CD14-positive monocyte (primary cell): ENCODE data around the gene AATK. TPM values are rescaled to one million over a fixed set of nuclear protein-coding genes. Genes with fewer than 3 reads are reported as not detected.

ENCODE experiments used
- DNase-seq, 3 donors: peaks; one replicate each; pipeline ENCODE4 v3.0.0-alpha.2; 2011 to 2022
- H2AFZ ChIP-seq: 2 replicates; pipeline ENCODE4 v1.6.0; 2012; ENCODE audit warnings: mild to moderate bottlenecking, low read depth, low read length, inconsistent platforms; ENCODE audit not compliant: insufficient read depth, poor library complexity, severe bottlenecking
- H3K27ac ChIP-seq, 2 donors: 1 replicate in 1 of 2; 2 replicates in 1 of 2; pipeline ENCODE4 v1.5.1; 2012 to 2013; ENCODE audit warnings: low read length in 2 of 2, control low read depth in 1 of 2, inconsistent platforms in 1 of 2, low read depth in 1 of 2, mild to moderate bottlenecking in 1 of 2
- H3K27me3 ChIP-seq, 2 donors: one replicate each; pipeline versions ENCODE4 v1.6.0 to v1.6.1; 2011 to 2013; ENCODE audit warnings: low read length in 2 of 2; ENCODE audit not compliant: control insufficient read depth in 2 of 2, insufficient read depth in 2 of 2
- H3K36me3 ChIP-seq, 2 donors: replicated peaks in 1 of 2; 1 replicate in 1 of 2; 2 replicates in 1 of 2; pipeline versions ENCODE4 v1.5.1 to v1.6.1; 2012 to 2013; ENCODE audit warnings: low read length in 2 of 2, control low read depth in 1 of 2, inconsistent platforms in 1 of 2, mild to moderate bottlenecking in 1 of 2; ENCODE audit not compliant: insufficient read depth in 2 of 2, control insufficient read depth in 1 of 2
- H3K4me1 ChIP-seq, 2 donors: 1 replicate in 1 of 2; 2 replicates in 1 of 2; pipeline versions ENCODE4 v1.5.1 to v1.6.1; 2012 to 2013; ENCODE audit warnings: low read length in 2 of 2, control low read depth in 1 of 2, inconsistent platforms in 1 of 2, mild to moderate bottlenecking in 1 of 2, moderate library complexity in 1 of 2; ENCODE audit not compliant: insufficient read depth in 2 of 2, control insufficient read depth in 1 of 2
- H3K4me2 ChIP-seq: replicated peaks from 2 replicates; pipeline ENCODE3; 2012; ENCODE audit warnings: low read length, moderate library complexity, mild to moderate bottlenecking; ENCODE audit not compliant: poor library complexity, severe bottlenecking; ENCODE audit errors: extremely low read depth
- H3K4me3 ChIP-seq, 3 experiments: fragments of 200-600 bp in 1 of 3; sonication (generic) in 1 of 3; replicated peaks in 1 of 3; 1 replicate in 2 of 3; 2 replicates in 1 of 3; pipeline ENCODE4 v1.5.1; 2011 to 2013; ENCODE audit warnings: low read length in 3 of 3, mild to moderate bottlenecking in 3 of 3, control low read depth in 2 of 3, low read depth in 2 of 3, inconsistent platforms in 1 of 3, moderate library complexity in 1 of 3
- H3K79me2 ChIP-seq: 2 replicates; pipeline ENCODE4 v1.6.0; 2012; ENCODE audit warnings: mild to moderate bottlenecking, control low read depth, inconsistent platforms, low read length, moderate library complexity; ENCODE audit not compliant: insufficient read depth
- H3K9ac ChIP-seq: 2 replicates; pipeline ENCODE4 v1.6.0; 2017; ENCODE audit warnings: low read length, mild to moderate bottlenecking; ENCODE audit not compliant: insufficient read depth, poor library complexity, severe bottlenecking
- H3K9me3 ChIP-seq, 2 donors: replicated peaks in 1 of 2; 1 replicate in 1 of 2; 2 replicates in 1 of 2; pipeline versions ENCODE4 v1.5.1 to v1.6.1; 2012 to 2013; ENCODE audit warnings: low read length in 2 of 2, control low read depth in 1 of 2; ENCODE audit not compliant: control insufficient read depth in 1 of 2, insufficient read depth in 1 of 2
- H4K20me1 ChIP-seq: 2 replicates; pipeline ENCODE4 v1.6.0; 2012; ENCODE audit warnings: mild to moderate bottlenecking, low read length, control low read depth, moderate library complexity; ENCODE audit not compliant: insufficient read depth
- H3K27ac Mint-ChIP-seq, 7 donors: one replicate each; pipeline ENCODE4 v1.8.0; 2020; ENCODE audit warnings: mild to moderate bottlenecking in 7 of 7, mixed read lengths in 7 of 7, moderate library complexity in 6 of 7, inconsistent platforms in 2 of 7
- H3K27me3 Mint-ChIP-seq, 3 donors: one replicate each; pipeline ENCODE4 v1.8.0; 2021 to 2022; ENCODE audit warnings: low read depth in 3 of 3, mild to moderate bottlenecking in 3 of 3, mixed read lengths in 3 of 3, moderate library complexity in 3 of 3, inconsistent platforms in 1 of 3
- H3K36me3 Mint-ChIP-seq, 2 donors: one replicate each; pipeline ENCODE4 v1.8.0; 2020; ENCODE audit warnings: mixed read lengths in 2 of 2, inconsistent platforms in 1 of 2, mild to moderate bottlenecking in 1 of 2
- H3K4me1 Mint-ChIP-seq: one replicate; pipeline ENCODE4 v1.8.0; 2020; ENCODE audit warnings: mild to moderate bottlenecking, mixed read lengths
- H3K4me3 Mint-ChIP-seq, 2 donors: one replicate each; pipeline ENCODE4 v1.8.0; 2020; ENCODE audit warnings: mild to moderate bottlenecking in 2 of 2, mixed read lengths in 2 of 2, moderate library complexity in 1 of 2
- H3K9me3 Mint-ChIP-seq, 7 donors: one replicate each; pipeline ENCODE4 v1.8.0; 2020 to 2022; ENCODE audit warnings: mixed read lengths in 7 of 7, mild to moderate bottlenecking in 6 of 7, moderate library complexity in 6 of 7, inconsistent platforms in 2 of 7
- WGBS: methylation state at CpG from one replicate; pipeline ENCODE4 v1.1.5; 2013; ENCODE audit warnings: missing lambda C conversion rate; ENCODE audit not compliant: insufficient coverage; 5-methylcytosine and 5-hydroxymethylcytosine counted together
- intact Hi-C, 2 donors: fragments of 100-400 bp; cut with micrococcal nuclease; formaldehyde crosslinking; loops; one replicate each; pipeline versions ENCODE4 v1.15.0 to v1.15.1; 2023
- polyA plus RNA-seq, 3 donors: library from polyadenylated mRNA; depleted of rRNA in 1 of 3; unstranded in 2 of 3; stranded (reverse) in 1 of 3; fragments of 300-500 nt in 2 of 3; fragments of >200 nt in 1 of 3; fragmentation: Illumina TruSeq in 2 of 3; gene quantifications; 1 replicate in 2 of 3; 2 replicates in 1 of 3; pipeline ENCODE4 v1.2.3, GENCODE V29; 2012 to 2021
- TF ChIP-seq, protein P1 (sequence below): fragments of 200-600 bp; IDR thresholded peaks from one replicate; pipeline ENCODE4 v1.8.0; 2022; ENCODE audit warnings: antibody characterized with exemption, mild to moderate bottlenecking

The AATK gene
- polyA plus RNA-seq, 3 donors, result 0.93 to 15.3 (median 2.0) TPM

DNA sequence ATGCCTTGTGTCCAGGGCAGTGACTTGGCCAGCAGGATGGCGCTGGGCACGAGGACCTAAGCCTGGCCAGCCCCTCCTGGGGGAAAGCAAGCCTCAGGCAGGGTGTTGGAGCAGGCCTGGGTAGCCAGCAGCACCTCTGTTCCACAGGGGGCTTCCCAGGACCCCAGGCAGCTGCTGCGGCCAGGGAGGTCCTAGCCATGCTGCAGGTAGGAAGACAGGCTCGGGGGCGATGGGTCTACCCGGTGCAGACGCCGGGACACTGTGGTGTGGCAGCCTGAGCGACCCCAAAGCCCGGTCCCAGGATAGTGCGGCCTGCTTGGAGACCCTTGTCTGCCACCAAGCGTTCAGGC is 22.4 kb upstream of the AATK start:
- no peak for DNase-seq
- Histone ChIP-seq H3K9ac (no peak overlapping the region), H3K9me3 (peaks cover 0 to 3% of the 10 kb centered on the region in 2 donors), H3K4me3 (no peak overlapping the region), H3K79me2 (no peaks in the 10 kb centered on the region), H4K20me1 (no peaks in the 10 kb centered on the region), H3K27me3 (peaks cover 0 to 17% of the 10 kb centered on the region in 2 donors), H2AFZ (no peak overlapping the region), H3K4me2 (no peak overlapping the region), H3K36me3 (peaks cover 0 to 3% of the 10 kb centered on the region in 2 donors), H3K27ac (no peak overlapping the region), H3K4me1 (no peaks in the 10 kb centered on the region)
- H3K4me3 Mint-ChIP-seq, result no peak overlapping the region
- H3K36me3 Mint-ChIP-seq, result peaks cover 0 to 12% of the 10 kb centered on the region in 2 donors
- peaks cover 12 to 22% (median 14%) of the 10 kb centered on the region in 3 donors for H3K27me3 Mint-ChIP-seq
- H3K27ac Mint-ChIP-seq, result no peak overlapping the region
- TF ChIP-seq, protein P1, sequence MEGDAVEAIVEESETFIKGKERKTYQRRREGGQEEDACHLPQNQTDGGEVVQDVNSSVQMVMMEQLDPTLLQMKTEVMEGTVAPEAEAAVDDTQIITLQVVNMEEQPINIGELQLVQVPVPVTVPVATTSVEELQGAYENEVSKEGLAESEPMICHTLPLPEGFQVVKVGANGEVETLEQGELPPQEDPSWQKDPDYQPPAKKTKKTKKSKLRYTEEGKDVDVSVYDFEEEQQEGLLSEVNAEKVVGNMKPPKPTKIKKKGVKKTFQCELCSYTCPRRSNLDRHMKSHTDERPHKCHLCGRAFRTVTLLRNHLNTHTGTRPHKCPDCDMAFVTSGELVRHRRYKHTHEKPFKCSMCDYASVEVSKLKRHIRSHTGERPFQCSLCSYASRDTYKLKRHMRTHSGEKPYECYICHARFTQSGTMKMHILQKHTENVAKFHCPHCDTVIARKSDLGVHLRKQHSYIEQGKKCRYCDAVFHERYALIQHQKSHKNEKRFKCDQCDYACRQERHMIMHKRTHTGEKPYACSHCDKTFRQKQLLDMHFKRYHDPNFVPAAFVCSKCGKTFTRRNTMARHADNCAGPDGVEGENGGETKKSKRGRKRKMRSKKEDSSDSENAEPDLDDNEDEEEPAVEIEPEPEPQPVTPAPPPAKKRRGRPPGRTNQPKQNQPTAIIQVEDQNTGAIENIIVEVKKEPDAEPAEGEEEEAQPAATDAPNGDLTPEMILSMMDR, result no peak
- WGBS, result 98% methylated on average over 12 of the region's 12 CpGs
- H3K9me3 Mint-ChIP-seq, result peaks cover 0 to 6% (median 0%) of the 10 kb centered on the region in 7 donors
- peaks cover 2% of the 10 kb centered on the region for H3K4me1 Mint-ChIP-seq
- intact Hi-C loops, result loop anchor here in 1 of 2 donors (5.0 kb wide), 1 partner anchor 46 kb away; no protein-coding TSS in a partner anchor

DNA sequence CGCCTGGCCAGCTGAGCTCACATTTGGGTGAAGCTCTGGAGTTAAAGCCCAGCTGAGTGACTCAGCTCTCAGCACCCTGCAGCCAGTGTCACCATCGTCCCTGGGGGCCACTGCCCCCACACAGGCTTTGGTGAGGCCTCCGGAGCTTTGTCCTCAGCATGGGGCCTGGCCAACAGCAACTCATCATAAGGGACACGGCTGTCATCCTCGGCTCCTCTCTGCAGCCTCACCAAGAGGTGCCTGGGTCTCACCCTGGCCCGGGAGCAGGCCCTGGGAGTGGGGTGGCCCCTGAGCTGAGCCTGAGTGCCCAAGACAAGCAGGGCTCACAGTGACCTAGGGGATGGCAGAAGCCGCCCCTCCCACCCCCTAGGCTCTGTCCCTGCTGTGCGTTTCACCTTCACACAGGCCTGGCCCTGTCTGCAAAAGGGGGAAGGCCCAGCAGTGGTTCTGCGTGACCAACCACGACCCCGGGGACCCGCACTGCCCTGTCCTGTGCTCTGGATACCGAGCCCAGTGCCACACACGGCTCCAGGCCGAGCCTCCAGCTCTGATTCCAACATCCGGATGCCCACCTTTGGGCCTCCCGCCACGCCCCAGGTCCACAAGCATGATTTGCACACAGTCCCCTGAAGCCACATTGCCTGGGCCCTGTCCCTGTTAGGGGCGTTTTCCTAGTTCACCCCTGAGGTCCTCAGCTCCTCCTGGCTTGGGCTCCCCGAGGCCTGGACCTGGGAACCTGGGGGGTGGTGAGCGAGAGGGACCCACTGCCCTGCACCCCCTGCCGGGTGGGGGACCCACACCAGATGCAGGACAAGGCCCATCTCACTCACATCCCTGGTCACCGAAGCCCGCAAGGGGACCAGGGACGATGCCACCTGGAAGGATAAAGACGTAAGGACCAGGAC is 21.8 kb upstream of the AATK start:
- H3K9me3 Mint-ChIP-seq, result peaks cover 0 to 7% (median 0%) of the 10 kb centered on the region in 7 donors
- TF ChIP-seq, protein P1, result no peak
- Histone ChIP-seq H3K4me2 (no peak overlapping the region), H3K4me1 (no peaks in the 10 kb centered on the region), H3K79me2 (no peaks in the 10 kb centered on the region), H3K36me3 (no peaks in the 10 kb centered on the region), H3K9ac (no peak overlapping the region), H3K27ac (no peak overlapping the region), H4K20me1 (no peaks in the 10 kb centered on the region), H3K27me3 (peaks cover 0 to 20% of the 10 kb centered on the region in 2 donors), H3K9me3 (peaks cover 0 to 3% of the 10 kb centered on the region in 2 donors), H2AFZ (no peak overlapping the region), H3K4me3 (no peak overlapping the region)
- intact Hi-C loops, result loop anchor here in 1 of 2 donors (5.0 kb wide), 1 partner anchor 46 kb away; no protein-coding TSS in a partner anchor
- 93% methylated on average over 22 of the region's 26 CpGs for WGBS
- H3K4me1 Mint-ChIP-seq, result peaks cover 2% of the 10 kb centered on the region
- peaks cover 0 to 11% of the 10 kb centered on the region in 2 donors for H3K36me3 Mint-ChIP-seq
- H3K4me3 Mint-ChIP-seq, result no peak overlapping the region
- H3K27me3 Mint-ChIP-seq, result peaks cover 13 to 26% (median 17%) of the 10 kb centered on the region in 3 donors
- DNase-seq, result no peak
- H3K27ac Mint-ChIP-seq, result peak overlapping the region in 1 of 7 donors; percentile 13
